Stimulated activated CD8-positive, alpha-beta memory T cell treated with anti-CD3 and anti-CD28 coated beads, Interleukin-12 subunit alpha, Interleukin-12 subunit beta, amount 100 ng/mL, for 24 hours (primary cell): ENCODE data around the gene BST1.
"Not testable (repeated sequence)": the region's sequence is repeated elsewhere in the genome, so short reads cannot be mapped to it uniquely, and the experiment has no call there.

ENCODE experiments used
- DNase-seq: peaks from one replicate; pipeline ENCODE4 v3.0.0-alpha.2; 2020; ENCODE audit errors: extremely low read depth

BST1 gene

DNA sequence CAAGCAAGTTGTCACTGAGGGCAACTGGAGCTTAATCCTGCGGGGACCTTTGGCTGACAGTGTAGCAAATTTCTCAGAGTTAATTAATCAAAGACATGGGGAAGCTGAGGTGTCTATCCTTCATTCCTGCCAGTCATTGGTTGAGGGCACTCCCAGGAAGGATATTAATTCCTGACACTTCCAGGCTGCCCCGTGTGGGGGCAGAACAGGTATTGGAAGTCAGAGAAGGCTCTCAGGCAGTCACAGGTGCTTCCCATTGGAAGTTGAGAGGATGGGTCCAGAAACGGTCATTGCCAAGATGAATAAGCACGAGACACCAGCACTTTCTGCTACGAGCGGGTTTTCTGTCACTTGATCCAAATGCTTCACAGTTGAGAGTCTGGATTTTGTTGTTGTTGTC is 46.1 kb downstream of the BST1 start:
- no peak for DNase-seq

GRCh38 chr4:15751153-15751552 is 48.3 kb downstream of the BST1 start:
- DNase-seq: no peak

DNA sequence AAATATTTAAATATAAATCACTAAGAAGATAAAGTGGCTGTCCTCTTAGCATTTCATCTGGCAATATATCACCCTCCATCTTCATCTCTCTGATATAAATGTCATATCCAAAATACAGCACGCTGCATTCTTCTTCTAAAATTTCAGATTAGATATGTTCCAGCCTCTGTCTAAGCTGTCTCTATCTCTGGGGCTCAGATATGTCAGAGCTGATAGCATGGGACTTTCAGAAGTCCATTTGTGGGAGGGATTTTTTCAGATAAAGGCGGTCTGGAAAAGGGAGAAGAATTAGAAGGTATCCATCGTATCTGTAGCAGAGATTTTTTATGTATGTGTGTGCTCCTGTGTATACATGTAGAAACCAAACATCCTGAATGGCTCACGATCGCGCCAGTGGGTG is 50.2 kb downstream of the BST1 start:
- no peak for DNase-seq

- no peak for DNase-seq
These were observed 50.9 kb downstream of the BST1 start for GRCh38 chr4:15753786-15754185.

DNA sequence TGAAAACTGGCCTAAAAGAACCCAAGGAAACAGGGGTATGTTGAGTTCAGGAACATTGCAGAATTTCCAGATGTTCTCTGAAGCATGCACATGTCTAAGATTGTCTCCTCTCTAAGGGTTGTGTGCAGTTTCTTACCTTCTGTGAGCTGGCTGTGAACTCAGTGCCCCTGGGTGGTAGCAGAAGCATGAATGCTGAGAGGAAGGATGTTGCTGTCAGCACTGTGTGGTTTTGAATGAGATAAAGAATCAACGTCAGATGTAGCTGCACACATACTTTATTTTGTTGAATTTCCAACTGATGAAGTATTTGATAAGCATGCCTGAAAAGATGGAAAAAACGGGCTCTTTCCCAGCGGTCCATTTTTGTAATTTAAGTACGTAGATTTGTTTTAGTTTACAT is 51.5 kb downstream of the BST1 start:
- no peak for DNase-seq

- DNase-seq: no peak
These were observed 52.7 kb downstream of the BST1 start for GRCh38 chr4:15755321-15756155.

DNA sequence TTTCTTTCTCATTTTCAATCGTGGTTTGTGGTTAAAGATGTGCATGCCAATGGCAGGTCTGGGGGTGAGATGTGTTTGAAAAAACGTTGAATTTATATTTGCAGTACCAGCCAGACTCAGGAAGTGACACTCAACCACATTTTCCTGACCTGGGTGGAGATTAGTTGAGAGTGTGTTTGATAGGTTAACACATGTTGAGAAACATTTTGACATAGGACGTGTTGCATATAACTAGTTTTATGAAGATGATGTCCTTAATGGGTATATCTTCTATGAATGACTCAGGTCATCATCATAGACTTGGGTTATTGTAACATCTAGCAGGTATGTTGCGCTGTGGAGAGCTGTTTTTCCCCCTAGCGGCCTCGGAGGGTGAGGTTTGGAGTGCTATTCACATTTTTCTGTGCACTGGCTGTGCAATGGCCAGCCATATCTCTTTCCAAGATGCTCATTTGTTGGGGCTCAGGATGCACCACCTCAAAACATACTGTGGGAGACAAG is 53.5 kb downstream of the BST1 start:
- DNase-seq: no peak

GRCh38 chr4:15757054-15757453 is 54.2 kb downstream of the BST1 start:
- no peak for DNase-seq

- no peak for DNase-seq
These were observed 55.4 kb downstream of the BST1 start for GRCh38 chr4:15758294-15758693.

DNA sequence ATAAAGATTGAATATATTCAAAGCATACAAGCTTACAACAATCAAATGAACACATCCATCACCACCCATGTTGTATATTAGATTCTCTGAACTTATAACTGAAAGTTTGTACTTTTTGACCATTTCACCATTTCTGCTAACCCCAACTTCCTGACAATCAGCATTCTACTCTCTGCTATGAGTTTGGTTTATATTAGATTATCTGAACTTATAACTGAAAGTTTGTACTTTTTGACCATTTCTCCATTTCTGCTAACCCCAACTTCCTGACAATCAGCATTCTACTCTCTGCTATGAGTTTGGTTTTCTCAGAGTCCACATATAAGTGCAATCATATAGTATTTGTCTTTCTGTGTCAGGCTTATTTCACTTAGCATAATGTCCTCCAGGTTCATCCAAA is 59.6 kb downstream of the BST1 start:
- DNase-seq: not testable (repeated sequence)

- no peak for DNase-seq
These were observed 62.5 kb downstream of the BST1 start for GRCh38 chr4:15765391-15765790.

DNA sequence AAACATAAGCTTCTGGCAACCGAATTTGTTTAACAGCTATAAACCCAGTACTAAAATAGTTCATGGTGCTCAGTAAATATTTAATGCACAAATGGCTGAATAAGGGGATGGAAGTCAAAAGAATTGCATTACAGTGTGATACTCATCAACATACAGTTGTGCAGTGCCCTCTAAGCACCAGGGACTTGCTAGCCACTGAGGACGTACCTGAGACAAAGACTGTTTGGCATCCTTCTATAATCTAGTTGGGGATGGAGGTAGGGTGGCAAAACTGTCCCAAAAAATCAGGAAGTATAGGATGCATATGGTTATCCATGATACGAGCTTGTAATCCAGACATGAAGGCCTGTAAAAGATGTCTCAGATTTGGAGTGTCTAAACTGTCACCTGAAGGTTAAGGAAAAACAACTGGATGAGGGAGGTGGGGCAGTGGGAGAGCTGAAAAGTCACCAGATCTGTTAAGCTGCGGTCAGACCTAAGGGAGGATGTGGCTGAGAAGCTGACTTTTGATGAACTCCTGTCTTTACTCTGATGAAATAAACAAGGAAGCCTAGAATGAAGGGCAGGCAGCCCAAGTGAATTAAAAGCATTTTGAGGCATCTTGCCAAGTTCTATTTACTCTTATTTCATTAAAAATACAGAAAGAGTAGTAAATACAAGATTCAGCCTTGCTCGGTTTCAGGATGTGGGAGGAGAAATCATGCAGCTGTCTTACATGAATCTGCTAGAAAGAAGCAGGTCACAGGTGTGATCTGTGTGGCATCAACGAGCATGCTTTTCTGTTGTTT is 63.2 kb downstream of the BST1 start:
- DNase-seq: no peak

DNA sequence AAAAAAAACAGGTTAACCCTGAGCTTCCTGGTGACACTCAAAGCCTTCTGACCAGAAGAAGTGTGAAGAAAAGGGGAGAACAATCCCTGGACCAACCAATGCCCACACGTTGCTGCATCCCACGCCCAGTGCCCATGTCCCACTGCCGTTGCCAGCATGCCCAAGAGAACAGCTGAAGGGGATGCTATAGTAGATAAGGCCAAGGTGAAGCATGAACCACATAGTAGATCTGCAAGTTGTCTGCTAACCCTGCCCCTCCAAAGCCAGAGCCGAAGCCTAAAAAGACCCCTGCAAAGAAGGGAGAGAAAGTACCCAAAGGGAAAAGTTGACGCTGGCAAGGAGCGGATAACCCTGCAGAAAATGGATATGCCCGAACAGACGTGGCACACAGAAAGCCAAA is 64.0 kb downstream of the BST1 start:
- DNase-seq: no peak

GRCh38 chr4:15769202-15769601 is 66.3 kb downstream of the BST1 start:
- DNase-seq: no peak

GRCh38 chr4:15771216-15772058 is 68.6 kb downstream of the BST1 start:
- no peak for DNase-seq

DNA sequence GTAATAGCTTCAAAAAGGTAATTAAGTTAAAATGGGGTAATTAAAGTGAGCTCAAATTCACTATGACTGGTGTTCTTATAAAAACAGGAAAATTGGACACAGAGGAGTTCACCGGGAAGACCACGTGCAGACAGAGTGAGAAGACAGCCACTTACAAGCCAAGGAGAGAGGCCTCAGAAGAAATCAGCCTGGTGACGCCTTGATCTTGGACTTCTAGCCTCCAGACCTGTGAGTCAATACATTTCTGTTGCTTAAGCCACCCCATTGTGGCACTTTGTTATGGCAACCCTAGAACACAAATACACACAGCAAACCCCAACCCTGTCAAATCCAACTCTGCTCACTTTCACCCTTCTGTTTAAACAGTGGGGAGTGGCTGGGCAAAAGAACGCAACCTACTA is 71.2 kb downstream of the BST1 start:
- no peak for DNase-seq

GRCh38 chr4:15776871-15777648 is 74.2 kb downstream of the BST1 start:
- no peak for DNase-seq

DNA sequence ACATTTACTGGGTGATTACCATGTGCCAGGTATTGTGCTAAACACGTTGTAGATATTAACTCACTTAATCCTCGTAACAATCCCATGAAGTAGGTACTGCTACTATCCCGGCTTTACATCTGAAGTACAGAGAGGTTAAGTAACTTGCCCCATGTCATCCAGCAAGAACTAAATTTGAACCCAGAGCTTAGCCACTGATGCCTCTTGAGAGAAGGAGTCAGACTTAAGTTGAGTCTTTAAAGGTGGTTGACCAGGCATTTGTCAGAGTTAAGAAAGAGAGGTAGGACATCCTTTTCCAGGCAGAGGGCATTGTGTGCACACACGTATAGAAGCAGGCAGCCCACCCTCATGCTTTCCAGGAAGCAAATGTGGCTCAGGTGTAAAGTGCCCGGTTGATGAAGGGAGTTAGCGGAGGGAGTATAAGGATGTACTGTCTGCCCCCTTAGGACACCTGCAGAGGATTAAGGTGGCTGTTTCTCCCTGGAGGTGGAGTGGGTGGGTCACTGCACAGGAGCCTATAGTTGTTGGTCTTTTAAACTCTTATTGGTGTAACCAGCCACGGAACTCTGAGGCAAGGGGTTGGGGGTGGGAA is 74.9 kb downstream of the BST1 start:
- DNase-seq: no peak

DNA sequence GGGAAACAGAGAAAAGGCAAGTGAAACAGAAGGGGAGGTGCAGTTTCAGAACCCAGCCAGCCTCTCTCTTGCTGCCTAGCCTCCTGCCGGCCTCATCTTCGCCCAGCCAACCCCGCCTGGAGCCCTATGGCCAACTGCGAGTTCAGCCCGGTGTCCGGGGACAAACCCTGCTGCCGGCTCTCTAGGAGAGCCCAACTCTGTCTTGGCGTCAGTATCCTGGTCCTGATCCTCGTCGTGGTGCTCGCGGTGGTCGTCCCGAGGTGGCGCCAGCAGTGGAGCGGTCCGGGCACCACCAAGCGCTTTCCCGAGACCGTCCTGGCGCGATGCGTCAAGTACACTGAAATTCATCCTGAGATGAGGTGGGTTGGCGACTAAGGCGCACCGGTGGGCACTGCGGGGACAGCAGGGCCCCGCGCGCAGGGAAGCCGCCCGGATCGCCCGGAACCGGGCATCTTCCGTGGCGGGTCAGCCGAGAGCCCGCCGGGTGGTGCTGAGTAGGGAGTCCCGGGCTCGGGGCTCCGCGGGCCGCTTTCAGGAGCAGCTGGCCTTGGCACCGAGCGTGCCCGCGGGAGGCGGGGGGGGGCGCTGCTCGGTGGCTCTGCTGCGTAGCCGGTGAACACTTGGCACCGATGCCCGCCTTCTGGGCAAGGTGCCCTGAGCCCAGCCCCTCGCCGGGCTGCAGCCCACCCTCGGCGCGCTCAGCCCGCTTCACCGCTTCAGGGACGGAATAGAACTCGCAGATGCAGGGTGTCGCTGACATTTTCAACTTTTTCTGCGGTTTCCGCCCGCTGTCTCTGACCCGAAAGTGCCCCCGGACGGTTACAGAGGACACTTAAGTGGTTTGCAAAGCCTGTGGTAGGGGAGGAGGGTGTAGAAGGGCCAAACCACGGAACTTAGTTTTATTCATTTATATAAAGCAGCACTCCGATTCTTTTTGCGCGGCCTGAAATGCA is 75.7 kb downstream of the BST1 start, which contains the start of gene CD38:
CD38 (plus strand) TSS at position 40 of the 953 bp plus-strand sequence; CDS start at position 127, 87 bp downstream.
- no peak for DNase-seq

DNA sequence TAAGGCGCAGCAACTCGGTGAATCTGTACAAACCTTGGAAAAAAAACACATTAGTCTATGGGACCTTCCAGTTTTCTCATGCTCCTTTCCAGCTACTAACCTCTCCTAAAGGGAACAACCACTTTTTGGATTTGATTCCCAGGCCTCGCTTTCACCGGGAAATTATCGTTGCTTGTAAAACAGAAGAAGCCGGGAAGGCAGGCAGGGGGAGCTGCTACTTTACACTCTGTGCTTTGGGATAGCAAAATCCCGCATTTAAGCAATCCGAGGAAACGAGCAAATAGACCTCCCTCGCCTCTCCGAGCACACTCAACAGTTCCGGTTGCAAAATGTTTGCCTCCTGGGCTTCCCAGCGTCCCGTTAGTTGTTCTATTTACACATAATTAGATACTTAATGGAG is 76.4 kb downstream of the BST1 start:
- no peak for DNase-seq
